Endothelial cell of umbilical vein (primary cell): ENCODE data around the gene UBXN2A. TPM values are rescaled to one million over a fixed set of nuclear protein-coding genes. Genes with fewer than 3 reads are reported as not detected.

Experiments used
- BruUV-seq: library from RNA; stranded (reverse); fragments of 400-500 nt; replicated peaks from 2 replicates; lab custom pipeline; 2021; lab: Mats Ljungman, UMichigan
- CTCF ChIA-PET: fragments of 300-600, 350-600 bp; sonication (Branson Sonifier 250); formaldehyde crosslinking; loops from one replicate; lab custom pipeline; 2021; ENCODE audit warnings: antibody characterized with exemption, inconsistent platforms; lab: Charles Lee
- POLR2A ChIA-PET: fragments of 300-600, 350-600 bp; sonication (Branson Sonifier 250); formaldehyde crosslinking; loops from one replicate; lab custom pipeline; 2021; ENCODE audit warnings: antibody characterized with exemption, inconsistent platforms; lab: Charles Lee
- DNase-seq: peaks from one replicate; pipeline ENCODE4 v3.0.0-alpha.2; 2011; ENCODE audit warnings: low read depth, low spot score
- FAIRE-seq: peaks from 2 replicates; lab custom pipeline; 2011; peaks lifted over from hg19 to GRCh38; lab: Jason Lieb, UNC
- H2AFZ ChIP-seq: 2 replicates; pipeline ENCODE4 v1.6.0; 2012; ENCODE audit warnings: low read depth, low read length, control low read depth, inconsistent platforms
- H3K27ac ChIP-seq: 2 replicates; pipeline ENCODE4 v1.5.1; 2011; ENCODE audit warnings: low read depth, mild to moderate bottlenecking, control low read depth, low read length, moderate library complexity; ENCODE audit not compliant: insufficient read depth
- H3K27me3 ChIP-seq, 2 experiments: 2 replicates each; pipeline versions ENCODE4 v1.6.0 to v1.6.1; 2011; ENCODE audit warnings: low read length in 2 of 2, mixed read lengths in 1 of 2; ENCODE audit not compliant: control insufficient read depth in 2 of 2, insufficient read depth in 2 of 2
- H3K36me3 ChIP-seq, 2 experiments: 2 replicates in 1 of 2; 3 replicates in 1 of 2; pipeline ENCODE4 v1.5.1; 2011; ENCODE audit warnings: low read length in 2 of 2, mild to moderate bottlenecking in 1 of 2, moderate library complexity in 1 of 2; ENCODE audit not compliant: control insufficient read depth in 2 of 2, insufficient read depth in 2 of 2; ENCODE audit errors: extremely low read depth in 1 of 2
- H3K4me1 ChIP-seq: 3 replicates; pipeline ENCODE4 v1.5.1; 2011; ENCODE audit warnings: mild to moderate bottlenecking, low read length; ENCODE audit not compliant: control insufficient read depth, insufficient read depth; ENCODE audit errors: extremely low read depth
- H3K4me2 ChIP-seq: 2 replicates; pipeline ENCODE4 v1.6.1; 2011; ENCODE audit warnings: low read length, control low read depth, mixed read lengths; ENCODE audit not compliant: insufficient read depth
- H3K4me3 ChIP-seq, 3 experiments: fragments of 200-600 bp in 1 of 3; sonication (generic), shearing (Covaris generic) in 1 of 3; replicated peaks in 1 of 3; 2 replicates each; pipeline ENCODE4 v1.5.1; 2011 to 2016; ENCODE audit warnings: control low read depth in 3 of 3, low read length in 3 of 3, mild to moderate bottlenecking in 2 of 3, inconsistent platforms in 1 of 3, low read depth in 1 of 3, moderate library complexity in 1 of 3; ENCODE audit not compliant: insufficient read depth in 1 of 3
- H3K79me2 ChIP-seq: 2 replicates; pipeline ENCODE4 v1.6.0; 2012; ENCODE audit warnings: low read length, inconsistent platforms; ENCODE audit not compliant: control insufficient read depth, insufficient read depth
- H3K9ac ChIP-seq: replicated peaks from 2 replicates; pipeline ENCODE3; 2011; ENCODE audit warnings: low read length, control low read depth; ENCODE audit not compliant: insufficient read depth; ENCODE audit errors: extremely low read depth
- H3K9me1 ChIP-seq: replicated peaks from 3 replicates; pipeline ENCODE4 v1.6.0; 2011; ENCODE audit warnings: mild to moderate bottlenecking, low read length; ENCODE audit not compliant: control insufficient read depth, insufficient read depth; ENCODE audit errors: extremely low read depth
- H3K9me3 ChIP-seq: replicated peaks from 2 replicates; pipeline ENCODE4 v1.5.1; 2012; ENCODE audit warnings: low read length, inconsistent platforms; ENCODE audit not compliant: control insufficient read depth, insufficient read depth
- H4K20me1 ChIP-seq: replicated peaks from 2 replicates; pipeline ENCODE3; 2011; ENCODE audit warnings: mild to moderate bottlenecking, low read length; ENCODE audit not compliant: control insufficient read depth, insufficient read depth; ENCODE audit errors: extremely low read depth
- CTCF ChIP-seq, 2 donors: IDR thresholded peaks; 1 replicate in 1 of 2; 2 replicates in 1 of 2; pipeline ENCODE4 v1.5.1; 2011; ENCODE audit warnings: low read length in 2 of 2, mild to moderate bottlenecking in 2 of 2, moderate library complexity in 2 of 2, control low read depth in 1 of 2, inconsistent platforms in 1 of 2, low read depth in 1 of 2; ENCODE audit not compliant: insufficient read depth in 1 of 2; ENCODE audit errors: extremely low read depth in 1 of 2
- EZH2 ChIP-seq: IDR thresholded peaks from 2 replicates; pipeline ENCODE4 v1.6.1; 2012; ENCODE audit warnings: borderline replicate concordance, low read depth, mild to moderate bottlenecking, moderate library complexity, low read length, inconsistent platforms; ENCODE audit not compliant: severe bottlenecking
- FOS ChIP-seq: IDR thresholded peaks from 2 replicates; pipeline ENCODE4 v1.6.1; 2011; ENCODE audit warnings: mild to moderate bottlenecking, low read length, moderate library complexity, borderline replicate concordance; ENCODE audit not compliant: insufficient read depth
- GATA2 ChIP-seq: IDR thresholded peaks from 2 replicates; pipeline ENCODE4 v1.7.0; 2011; ENCODE audit warnings: low read depth, mild to moderate bottlenecking, moderate library complexity, mixed read lengths, low read length; ENCODE audit not compliant: insufficient read length, insufficient read depth
- JUN ChIP-seq: IDR thresholded peaks from 2 replicates; pipeline ENCODE4 v1.6.1; 2011; ENCODE audit warnings: borderline replicate concordance, low read depth; ENCODE audit not compliant: insufficient read length, insufficient read depth
- MAX ChIP-seq: IDR thresholded peaks from 2 replicates; pipeline ENCODE4 v1.6.1; 2011; ENCODE audit not compliant: insufficient read depth, insufficient read length
- MYC ChIP-seq: IDR thresholded peaks from one replicate; pipeline ENCODE4 v1.6.1; 2011; ENCODE audit warnings: mild to moderate bottlenecking, low read depth, low read length
- POLR2A ChIP-seq: IDR thresholded peaks from 2 replicates; pipeline ENCODE4 v1.6.1; 2012; ENCODE audit warnings: low read depth, mild to moderate bottlenecking, control low read depth, low read length
- POLR2AphosphoS5 ChIP-seq: IDR thresholded peaks from 2 replicates; pipeline ENCODE4 v1.6.1; 2012; ENCODE audit warnings: low read depth, mild to moderate bottlenecking, control low read depth, low read length, moderate library complexity; ENCODE audit not compliant: insufficient read depth
- dilution Hi-C: fragments of 300-500 bp; cut with MboI; formaldehyde crosslinking; loops from one replicate; pipeline ENCODE4 v1.15.0; 2019; ENCODE audit warnings: low sequenced_read_pairs; ENCODE audit not compliant: extremely low pct_ligation_motif_present
- intact Hi-C: fragments of 100-400 bp; cut with micrococcal nuclease; formaldehyde crosslinking; loops from one replicate; pipeline ENCODE4 v1.10.0; 2022
- polyA plus RNA-seq, 4 experiments: library from polyadenylated mRNA; depleted of rRNA in 3 of 4; stranded (reverse) in 3 of 4; unstranded in 1 of 4; fragments of >200 nt; gene quantifications; 2 replicates each; pipeline versions ENCODE4 v1.2.1 to v1.2.3, GENCODE V29; 2011 to 2012; ENCODE audit warnings: missing spikeins in 1 of 4
- total RNA-seq: library from RNA; stranded (reverse); gene quantifications from 2 replicates; pipeline ENCODE4 v1.2.3, GENCODE V29; 2021

The UBXN2A gene
- total and polyA plus RNA-seq, 2 donors (not counting 3 experiments of a cell fraction or from before 2014, with no cell fraction given): 3.6 to 19.0 TPM

GRCh38 chr2:24022975-24023575, 82.8 kb downstream of the UBXN2A start:
- no peaks in the 10 kb centered on the region for H3K9me3 ChIP-seq
- TF ChIP-seq MAX (no peak), CTCF (IDR thresholded peaks at IDR 0.05; ENCODE audit: extremely low read depth in 1 of 2, insufficient read depth in 1 of 2, low read depth in 1 of 2, low read length in 2 of 2) (no peak), MYC (no peak), POLR2A (no peak), POLR2AphosphoS5 (no peak), FOS (no peak), GATA2 (no peak), EZH2 (no peak), JUN (no peak)
- H3K36me3 ChIP-seq: peaks cover 0 to 2% of the 10 kb centered on the region in 2 experiments
- no peak for FAIRE-seq
- no peak overlapping the region for H3K9ac ChIP-seq
- BruUV-seq: no TSS peak
- no peak overlapping the region for H2AFZ ChIP-seq
- H3K4me2 ChIP-seq: no peak overlapping the region
- no peaks in the 10 kb centered on the region for H4K20me1 ChIP-seq
- no peaks in the 10 kb centered on the region for H3K27me3 ChIP-seq
- H3K27ac ChIP-seq: no peak overlapping the region
- no peaks in the 10 kb centered on the region for H3K4me1 ChIP-seq
- intact Hi-C loops: no loop called here
- H3K9me1 ChIP-seq: no peaks in the 10 kb centered on the region
- no peak overlapping the region for H3K4me3 ChIP-seq
- ChIA-PET CTCF (interaction anchor here (1.5 to 2.6 kb wide), 2 partner anchors 97 to 199 kb away, joined by 8 to 13 read pairs; partner anchors contain the start of gene ATAD2B), POLR2A (interaction anchor here (0.6 kb wide), 1 partner anchor 28 kb away, joined by 6 read pairs; no protein-coding TSS in a partner anchor)
- DNase-seq: no peak
- no peaks in the 10 kb centered on the region for H3K79me2 ChIP-seq
- dilution Hi-C loops: no loop called here
